Muscle of leg (tissue), 11 donors: Measurements from ENCODE around the gene HDLBP. TPM values are rescaled to one million over a fixed set of nuclear protein-coding genes. Genes with fewer than 3 reads are reported as not detected.
"Not testable (repeated sequence)": the region's sequence is repeated elsewhere in the genome, so short reads cannot be mapped to it uniquely, and the experiment has no call there.

Experiments used
- DNase-seq: peaks from one replicate; pipeline ENCODE4 v3.0.0; 2013
- H3K27ac ChIP-seq: one replicate; pipeline ENCODE4 v1.5.1; 2013; ENCODE audit warnings: mild to moderate bottlenecking, low read length, control low read depth
- H3K27me3 ChIP-seq: one replicate; pipeline ENCODE4 v1.6.1; 2013; ENCODE audit warnings: low read length; ENCODE audit not compliant: control insufficient read depth, insufficient read depth
- H3K36me3 ChIP-seq: one replicate; pipeline ENCODE4 v1.6.1; 2013; ENCODE audit warnings: low read length; ENCODE audit not compliant: control insufficient read depth, insufficient read depth
- H3K4me1 ChIP-seq: one replicate; pipeline ENCODE4 v1.6.1; 2013; ENCODE audit warnings: low read length; ENCODE audit not compliant: control insufficient read depth, insufficient read depth
- H3K4me3 ChIP-seq: one replicate; pipeline ENCODE4 v1.5.1; 2013; ENCODE audit warnings: low read length, control low read depth
- H3K9me3 ChIP-seq: replicated peaks from 2 replicates; pipeline ENCODE4 v1.6.1; 2013; ENCODE audit warnings: low read depth, low read length; ENCODE audit not compliant: control insufficient read depth
- WGBS: methylation state at CpG from one replicate; pipeline ENCODE4 v1.1.5; 2013; ENCODE audit warnings: missing lambda C conversion rate; ENCODE audit not compliant: insufficient coverage; 5-methylcytosine and 5-hydroxymethylcytosine counted together
- polyA plus RNA-seq, 8 donors: library from polyadenylated mRNA; unstranded; fragments of 120-200 nt; gene quantifications; one replicate each; pipeline versions ENCODE4 v1.2.1 to v1.2.3, GENCODE V29; 2013; ENCODE audit warnings: inconsistent platforms in 1 of 8, low replicate concordance in 1 of 8; ENCODE audit not compliant: insufficient read length in 8 of 8, insufficient read depth in 1 of 8
- total RNA-seq: library from RNA; stranded (reverse); fragments of 120-200 nt; gene quantifications from one replicate; pipeline ENCODE4 v1.2.4, GENCODE V29; 2013

Gene HDLBP
- total and polyA plus RNA-seq, 9 donors = 331 to 470 (median 404) TPM

GRCh38 chr2:241199286-241199685 is 116.2 kb downstream of the HDLBP start:
- Histone ChIP-seq H3K4me1 (peaks cover 10% of the 10 kb centered on the region), H3K36me3 (no peaks in the 10 kb centered on the region), H3K27ac (no peak overlapping the region), H3K4me3 (no peak overlapping the region), H3K9me3 (no peaks in the 10 kb centered on the region), H3K27me3 (no peaks in the 10 kb centered on the region)
- 67% methylated on average over 14 of the region's 16 CpGs for WGBS
- DNase-seq = no peak

DNA sequence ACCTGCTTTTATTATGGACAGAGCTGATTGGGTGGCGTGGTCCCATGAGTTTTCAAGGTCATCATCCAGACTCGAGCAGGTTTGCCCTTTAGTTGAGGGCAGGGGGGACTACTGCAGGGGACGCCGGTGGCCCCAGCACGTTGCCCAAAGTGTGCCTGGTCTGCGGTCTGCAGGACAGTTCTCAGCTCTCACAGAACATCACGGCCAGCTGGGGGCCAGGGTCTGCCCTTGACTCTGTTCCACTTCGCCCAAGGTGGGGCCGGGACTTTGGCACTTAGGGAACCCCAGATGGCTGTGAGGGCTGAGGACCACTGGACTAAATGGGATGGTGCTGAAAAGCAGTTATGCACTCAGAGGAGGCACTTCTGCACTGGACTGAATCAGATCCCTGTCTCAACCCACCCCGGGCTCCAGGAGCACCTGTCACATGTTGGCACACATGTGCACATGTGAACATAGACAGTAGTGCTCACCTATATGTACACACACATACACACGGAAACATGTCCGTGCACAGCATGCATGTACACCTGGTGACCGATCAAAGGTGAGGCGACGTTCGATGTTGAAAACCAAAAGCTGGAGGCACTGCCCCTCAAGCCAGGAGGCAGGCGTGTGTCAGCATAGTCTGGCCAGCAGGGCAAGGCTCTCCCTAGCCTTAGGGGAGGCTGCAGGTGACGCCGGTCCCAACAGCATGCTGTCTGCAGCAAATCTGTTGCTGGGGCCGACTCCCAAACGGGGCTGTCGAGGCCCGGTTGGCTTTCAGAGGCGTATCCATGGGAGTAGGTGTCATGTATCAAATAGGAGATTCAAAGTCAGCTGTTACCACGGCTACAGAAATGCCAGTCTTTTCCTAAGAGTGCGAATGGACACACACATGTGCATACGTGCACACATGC is 116.8 kb downstream of the HDLBP start:
- WGBS = 59% methylated on average over 21 of the region's 27 CpGs
- H3K27me3 ChIP-seq = no peaks in the 10 kb centered on the region
- DNase-seq = no peak

DNA sequence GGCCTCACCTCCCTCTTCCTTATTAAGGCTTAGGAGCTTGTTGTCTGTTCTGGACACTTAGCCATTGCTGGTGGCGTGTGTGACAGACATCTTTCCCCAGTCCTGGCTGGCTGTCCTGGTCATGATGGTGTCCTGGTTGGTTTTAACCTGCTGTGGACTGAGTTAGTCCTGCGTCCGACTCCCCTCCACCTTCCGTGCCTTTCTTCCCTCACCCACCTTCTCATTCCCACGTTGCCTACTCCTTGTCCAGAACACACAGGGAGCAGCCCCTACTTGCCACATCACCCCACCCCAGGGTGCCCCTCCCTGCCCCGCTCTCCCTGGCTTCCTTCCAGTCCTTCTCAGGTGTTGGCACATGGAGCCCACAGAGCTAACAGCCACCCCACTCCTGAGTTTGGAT is 117.5 kb downstream of the HDLBP start:
- Histone ChIP-seq H3K27ac (no peak overlapping the region), H3K4me3 (no peak overlapping the region), H3K36me3 (no peaks in the 10 kb centered on the region), H3K27me3 (no peaks in the 10 kb centered on the region), H3K9me3 (no peaks in the 10 kb centered on the region), H3K4me1 (peaks cover 10% of the 10 kb centered on the region)
- 79% methylated on average over 5 of the region's 6 CpGs for WGBS
- no peak for DNase-seq

More for the DNA sequence above, 116.8 kb downstream of the HDLBP start:
- Histone ChIP-seq H3K9me3 (no peaks in the 10 kb centered on the region), H3K27ac (no peak overlapping the region), H3K4me1 (peaks cover 10% of the 10 kb centered on the region), H3K4me3 (no peak overlapping the region), H3K36me3 (no peaks in the 10 kb centered on the region)

GRCh38 chr2:241197246-241197645 is 118.2 kb downstream of the HDLBP start:
- not testable (repeated sequence) for DNase-seq, H3K27me3 ChIP-seq, H3K4me3 ChIP-seq, H3K36me3 ChIP-seq, H3K9me3 ChIP-seq, H3K4me1 ChIP-seq, H3K27ac ChIP-seq
- whole genome bisulfite sequencing = 93% methylated on average over 12 of the region's 14 CpGs

DNA sequence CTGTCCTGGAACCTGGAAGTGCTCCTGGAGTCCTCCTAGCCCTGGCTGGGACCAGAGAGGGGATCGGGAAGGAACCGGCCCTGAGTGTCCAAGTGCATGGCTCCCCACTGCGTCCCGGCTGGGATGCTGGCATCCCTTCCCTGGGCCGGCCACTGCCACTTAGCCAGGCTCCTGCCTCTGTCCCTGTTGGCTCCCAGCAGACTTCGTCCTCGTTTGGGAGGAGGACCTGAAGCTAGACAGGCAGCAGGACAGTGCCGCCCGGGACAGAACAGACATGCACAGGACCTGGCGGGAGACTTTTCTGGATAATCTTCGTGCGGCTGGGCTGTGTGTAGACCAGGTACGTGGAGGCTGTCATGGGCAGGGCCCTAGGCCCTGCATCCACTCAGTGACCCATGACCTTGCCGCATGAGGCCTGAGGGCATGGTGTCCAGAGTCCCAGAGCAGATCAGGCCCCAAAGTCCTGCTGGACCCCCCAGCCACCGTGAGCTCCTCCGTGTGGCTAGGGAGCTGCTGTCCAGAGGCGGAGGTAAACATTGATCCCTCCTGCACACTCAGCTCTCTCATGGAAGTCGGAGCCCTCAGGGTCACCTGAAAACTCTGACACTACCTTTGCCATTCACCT is 119.9 kb downstream of the HDLBP start:
- H3K4me1 ChIP-seq = no peaks in the 10 kb centered on the region
- H3K27me3 ChIP-seq = no peaks in the 10 kb centered on the region
- WGBS = 78% methylated on average over 17 of the region's 18 CpGs
- no peak overlapping the region for H3K27ac ChIP-seq
- no peak for DNase-seq
- H3K9me3 ChIP-seq = no peaks in the 10 kb centered on the region
- no peaks in the 10 kb centered on the region for H3K36me3 ChIP-seq
- H3K4me3 ChIP-seq = no peak overlapping the region

DNA sequence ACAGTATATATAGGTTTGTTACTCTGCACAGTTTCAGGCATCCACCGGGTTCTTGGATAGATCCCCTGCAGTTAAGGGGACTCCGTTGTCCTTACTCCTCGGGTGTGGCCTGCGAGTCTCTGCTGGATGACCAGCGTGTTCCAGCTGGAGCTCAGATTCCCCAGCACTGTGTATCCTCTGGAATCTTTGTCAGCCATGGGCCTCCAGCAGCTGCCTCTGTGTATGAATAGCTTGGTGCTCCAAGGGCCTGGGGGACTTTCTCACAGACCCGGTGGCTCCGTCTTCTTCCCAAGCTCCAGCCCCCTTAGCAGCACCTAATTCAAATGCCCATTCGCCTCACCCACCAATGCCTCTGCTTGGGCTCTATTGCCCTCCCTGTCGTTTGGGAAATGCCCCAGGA is 120.7 kb downstream of the HDLBP start:
- 50% methylated on average over 6 of the region's 9 CpGs for WGBS
- Histone ChIP-seq H3K4me1 (no peaks in the 10 kb centered on the region), H3K9me3 (no peaks in the 10 kb centered on the region), H3K4me3 (no peak overlapping the region), H3K27me3 (no peaks in the 10 kb centered on the region), H3K36me3 (no peaks in the 10 kb centered on the region), H3K27ac (no peak overlapping the region)
- no peak for DNase-seq

- Histone ChIP-seq H3K9me3 (no peaks in the 10 kb centered on the region), H3K36me3 (no peaks in the 10 kb centered on the region), H3K27ac (no peak overlapping the region), H3K4me1 (no peaks in the 10 kb centered on the region), H3K4me3 (no peak overlapping the region), H3K27me3 (no peaks in the 10 kb centered on the region)
- DNase-seq = no peak
- no CpG with 5 or more reads among the region's 8 CpGs for WGBS
These were observed 122.2 kb downstream of the HDLBP start for GRCh38 chr2:241193271-241193670.

DNA sequence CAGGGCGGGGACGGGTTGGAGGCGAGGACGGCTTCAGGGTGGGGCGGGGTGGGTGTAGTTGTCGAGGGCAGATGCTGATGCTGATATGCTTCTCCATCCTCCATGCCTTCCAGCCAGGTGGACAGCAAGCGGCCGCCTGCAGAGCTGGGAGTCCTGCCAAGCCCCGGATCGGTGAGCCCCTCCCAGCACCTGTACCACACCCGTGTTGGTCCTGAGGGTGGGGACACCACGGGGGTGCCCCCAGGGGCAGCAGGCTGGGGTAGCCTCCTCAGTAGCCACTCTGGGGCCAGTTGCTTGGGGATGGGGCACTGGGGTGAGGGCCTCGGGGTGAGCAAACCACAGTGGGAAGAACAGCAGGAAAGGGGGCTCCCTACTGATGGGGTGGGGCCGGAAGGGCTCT is 124.4 kb downstream of the HDLBP start:
- Histone ChIP-seq H3K27me3 (no peaks in the 10 kb centered on the region), H3K27ac (no peak overlapping the region), H3K4me1 (no peaks in the 10 kb centered on the region), H3K9me3 (no peaks in the 10 kb centered on the region), H3K4me3 (no peak overlapping the region), H3K36me3 (no peaks in the 10 kb centered on the region)
- no peak for DNase-seq
- WGBS = no CpG with 5 or more reads among the region's 14 CpGs

DNA sequence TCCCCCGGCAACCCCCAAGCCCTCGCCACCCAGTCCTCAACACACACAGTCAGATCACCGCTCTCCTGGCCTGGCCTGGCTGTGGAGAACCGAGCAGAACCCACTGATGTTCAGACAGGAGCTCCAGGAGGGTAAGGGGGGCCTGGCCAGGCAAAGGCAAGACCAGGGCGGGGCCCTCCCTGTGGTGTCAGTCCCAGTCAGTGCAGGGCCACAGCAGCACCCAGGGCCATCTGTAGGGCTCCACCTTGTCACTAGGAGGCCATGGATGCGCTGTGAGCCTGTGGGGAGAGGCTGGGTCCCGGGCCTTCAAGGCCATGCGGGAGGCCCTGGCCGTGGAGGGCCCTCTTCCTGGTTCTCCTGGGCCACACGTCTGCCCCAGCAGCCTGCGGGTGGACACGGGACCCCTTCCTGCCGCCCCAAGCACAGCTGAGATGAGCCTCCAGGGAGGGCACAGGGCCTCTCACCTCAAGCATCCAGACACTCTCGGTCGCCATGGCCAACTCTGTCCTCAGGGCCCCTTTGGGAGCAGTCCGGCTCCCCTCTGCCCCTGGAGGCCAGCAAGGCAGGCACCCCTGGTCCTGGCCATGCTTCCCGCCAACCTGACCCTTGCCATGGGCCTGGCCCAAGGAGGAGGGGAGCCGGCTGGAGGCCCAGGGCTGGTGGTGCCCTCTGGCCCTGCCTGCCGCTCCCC is 125.0 kb downstream of the HDLBP start:
- Histone ChIP-seq H3K4me3 (no peak overlapping the region), H3K4me1 (no peaks in the 10 kb centered on the region), H3K36me3 (no peaks in the 10 kb centered on the region), H3K9me3 (no peaks in the 10 kb centered on the region), H3K27me3 (no peaks in the 10 kb centered on the region), H3K27ac (no peak overlapping the region)
- WGBS = 79% methylated on average over 15 of the region's 19 CpGs
- DNase-seq = no peak

- WGBS = 68% methylated on average over 13 of the region's 15 CpGs
- Histone ChIP-seq H3K4me3 (no peak overlapping the region), H3K36me3 (no peaks in the 10 kb centered on the region), H3K4me1 (no peaks in the 10 kb centered on the region), H3K9me3 (no peaks in the 10 kb centered on the region), H3K27ac (no peak overlapping the region), H3K27me3 (no peaks in the 10 kb centered on the region)
- no peak for DNase-seq
These were observed 125.6 kb downstream of the HDLBP start for GRCh38 chr2:241189856-241190201.
